CD4-positive, CD25-positive, alpha-beta regulatory T cell (primary cell): Measurements from ENCODE around the gene SH3BP4. TPM values are rescaled to one million over a fixed set of nuclear protein-coding genes. Genes with fewer than 3 reads are reported as not detected.

Experiments
- ATAC-seq, 2 donors: fragments of 150-1000 bp; cut with Tn5 transposase; one replicate each; pipeline ENCODE4 v1.10.0; 2021; ENCODE audit warnings: low read depth in 2 of 2, moderate number of reproducible peaks in 2 of 2, moderate library complexity in 1 of 2
- DNase-seq, 3 donors: peaks; one replicate each; pipeline versions ENCODE4 v3.0.0 to v3.0.0-alpha.2; 2012 to 2022; ENCODE audit warnings: mixed read lengths in 1 of 3
- H3K27ac ChIP-seq: one replicate; pipeline ENCODE4 v1.7.0; 2013; ENCODE audit warnings: mild to moderate bottlenecking, low read length; ENCODE audit not compliant: insufficient read depth, poor library complexity, severe bottlenecking
- H3K27me3 ChIP-seq: one replicate; pipeline ENCODE4 v1.7.0; 2013; ENCODE audit warnings: low read length; ENCODE audit not compliant: control insufficient read depth, insufficient read depth
- H3K36me3 ChIP-seq: one replicate; pipeline ENCODE4 v1.7.0; 2013; ENCODE audit warnings: mild to moderate bottlenecking, low read length, moderate library complexity; ENCODE audit not compliant: control insufficient read depth, insufficient read depth
- H3K4me1 ChIP-seq: 2 replicates; pipeline ENCODE4 v1.7.0; 2013; ENCODE audit warnings: mild to moderate bottlenecking, low read length; ENCODE audit not compliant: insufficient read depth, control insufficient read depth, poor library complexity, severe bottlenecking
- H3K4me3 ChIP-seq: one replicate; pipeline ENCODE4 v1.7.0; 2013; ENCODE audit warnings: low read depth, mild to moderate bottlenecking, low read length, moderate library complexity
- H3K9me3 ChIP-seq, 2 experiments: 1 replicate in 1 of 2; 2 replicates in 1 of 2; pipeline ENCODE4 v1.7.0; 2013; ENCODE audit warnings: low read length in 2 of 2, mild to moderate bottlenecking in 1 of 2, moderate library complexity in 1 of 2; ENCODE audit not compliant: control insufficient read depth in 2 of 2
- H3K27ac Mint-ChIP-seq, 3 donors: one replicate each; pipeline ENCODE4 v1.8.0; 2020 to 2022; ENCODE audit warnings: mild to moderate bottlenecking in 3 of 3, mixed read lengths in 3 of 3, moderate library complexity in 2 of 3
- H3K27me3 Mint-ChIP-seq: one replicate; pipeline ENCODE4 v1.8.0; 2022; ENCODE audit warnings: mild to moderate bottlenecking, mixed read lengths
- H3K36me3 Mint-ChIP-seq: one replicate; pipeline ENCODE4 v1.8.0; 2020; ENCODE audit warnings: mixed read lengths
- H3K4me1 Mint-ChIP-seq, 4 donors: one replicate each; pipeline ENCODE4 v1.8.0; 2020 to 2022; ENCODE audit warnings: mixed read lengths in 4 of 4, mild to moderate bottlenecking in 1 of 4
- H3K4me3 Mint-ChIP-seq, 4 donors: one replicate each; pipeline ENCODE4 v1.8.0; 2020 to 2022; ENCODE audit warnings: mild to moderate bottlenecking in 4 of 4, mixed read lengths in 4 of 4, moderate library complexity in 3 of 4
- H3K9me3 Mint-ChIP-seq, 7 donors: one replicate each; pipeline ENCODE4 v1.8.0; 2020 to 2022; ENCODE audit warnings: mixed read lengths in 7 of 7, mild to moderate bottlenecking in 3 of 7, moderate library complexity in 2 of 7
- polyA plus RNA-seq, 4 donors: library from polyadenylated mRNA; unstranded; fragments of 300-500 nt; fragmentation: Illumina TruSeq; gene quantifications; one replicate each; pipeline ENCODE4 v1.2.3, GENCODE V29; 2021
- total RNA-seq: library from RNA; stranded (reverse); gene quantifications from one replicate; pipeline ENCODE4 v1.2.3, GENCODE V29; 2022

Gene SH3BP4
- total and polyA plus RNA-seq, 5 donors from 2014 or later, result 0.37 TPM; not detected in 4

DNA sequence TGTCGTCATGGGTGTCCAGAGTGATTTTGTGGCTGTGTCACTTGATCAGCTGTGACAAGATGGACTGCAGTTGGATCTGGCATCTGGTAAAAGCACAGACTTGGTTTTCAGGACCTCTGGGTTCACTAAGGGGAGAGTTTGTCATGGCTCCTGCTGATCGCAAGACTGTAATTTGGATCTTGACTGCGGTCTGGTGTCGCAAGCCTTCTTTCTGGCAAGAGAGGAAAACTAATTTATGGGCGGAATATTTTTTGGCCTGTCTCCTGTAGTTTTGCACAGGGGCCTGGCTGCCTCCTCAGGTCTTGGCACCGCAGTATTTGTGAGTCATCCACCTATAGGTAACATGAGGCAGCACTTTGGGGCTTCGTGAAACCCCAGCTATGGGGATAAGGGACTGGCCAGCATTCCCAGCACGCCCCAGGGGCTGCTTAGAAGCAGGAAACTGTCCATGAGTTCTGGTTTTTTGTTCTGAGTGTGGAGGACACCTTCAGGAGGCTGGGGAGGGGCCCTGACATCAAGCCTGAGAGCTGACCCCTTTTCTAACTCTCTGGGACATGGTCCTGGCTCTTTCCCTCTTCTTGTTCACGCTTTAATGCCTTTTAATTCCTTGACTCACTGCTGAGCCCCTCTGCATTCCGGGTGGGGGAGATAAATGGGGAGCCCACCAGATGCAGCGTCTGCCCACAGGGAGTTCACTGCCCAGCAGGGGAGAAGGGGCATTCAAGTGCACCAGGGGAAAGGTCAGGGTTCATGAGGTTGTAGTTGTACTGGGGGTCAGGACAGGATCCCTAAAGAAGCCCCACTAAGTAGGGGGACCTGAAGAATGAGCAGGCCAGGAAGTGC, 12.2 kb downstream of the SH3BP4 start:
- Mint-ChIP-seq H3K4me3 (no peak overlapping the region), H3K36me3 (no peaks in the 10 kb centered on the region), H3K27ac (no peak overlapping the region), H3K27me3 (no peaks in the 10 kb centered on the region), H3K4me1 (no peaks in the 10 kb centered on the region), H3K9me3 (peaks cover 0 to 2% (median 0%) of the 10 kb centered on the region in 7 donors)
- Histone ChIP-seq H3K36me3 (no peaks in the 10 kb centered on the region), H3K27ac (no peak overlapping the region), H3K9me3 (no peaks in the 10 kb centered on the region), H3K27me3 (no peaks in the 10 kb centered on the region), H3K4me3 (no peak overlapping the region), H3K4me1 (no peaks in the 10 kb centered on the region)
- no peak for ATAC-seq
- DNase-seq, result no peak

DNA sequence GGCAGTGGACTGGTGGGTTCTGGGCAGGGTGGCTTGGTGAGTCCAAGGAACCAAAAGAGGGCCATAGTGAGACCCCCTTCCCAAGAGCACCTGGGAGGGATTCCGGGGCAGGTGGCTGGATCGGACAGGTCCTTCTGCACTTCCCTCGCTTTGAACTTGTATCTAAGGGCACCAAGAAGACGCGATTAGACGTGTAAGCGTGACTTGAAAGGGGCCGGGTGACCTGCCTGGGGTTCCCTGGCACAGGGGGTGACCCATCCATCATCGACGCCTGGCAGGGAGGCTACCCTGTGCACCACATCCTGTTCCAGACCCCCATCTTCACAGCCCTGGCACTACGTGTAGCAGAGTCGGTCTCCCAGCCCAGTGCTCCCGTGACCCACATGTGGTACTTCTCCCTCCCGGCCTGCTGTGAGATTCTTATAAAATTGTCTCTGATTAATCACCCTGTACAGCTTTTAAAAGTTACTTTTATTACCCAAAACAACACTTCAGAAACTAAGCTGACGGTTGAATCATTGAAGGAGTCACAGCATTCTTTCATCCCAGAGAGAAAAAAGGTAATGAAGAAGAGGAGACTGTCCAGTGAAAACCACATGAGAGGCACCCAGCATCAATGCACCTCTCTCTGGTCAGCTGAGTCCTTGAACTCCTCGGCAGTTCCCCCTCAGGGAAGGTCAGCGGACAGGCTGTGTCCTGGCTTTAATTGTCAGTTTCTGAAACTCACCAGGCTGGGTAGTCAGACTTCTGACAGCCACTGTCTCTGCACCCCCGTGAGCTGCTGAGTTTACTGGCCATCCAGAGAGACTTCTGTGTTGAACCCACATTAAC, 13.0 kb downstream of the SH3BP4 start:
- no peaks in the 10 kb centered on the region for H3K27me3 ChIP-seq
- H3K4me3 Mint-ChIP-seq, result no peak overlapping the region
- H3K4me3 ChIP-seq, result no peak overlapping the region
- ATAC-seq (no peak), DNase-seq (no peak)
- H3K9me3 ChIP-seq, result no peaks in the 10 kb centered on the region
- peaks cover 2% of the 10 kb centered on the region for H3K27me3 Mint-ChIP-seq
- H3K27ac ChIP-seq, result no peak overlapping the region
- H3K9me3 Mint-ChIP-seq, result peaks cover 0 to 2% (median 0%) of the 10 kb centered on the region in 7 donors
- H3K36me3 ChIP-seq, result no peaks in the 10 kb centered on the region
- no peaks in the 10 kb centered on the region for H3K4me1 ChIP-seq
- no peaks in the 10 kb centered on the region for H3K36me3 Mint-ChIP-seq
- H3K27ac Mint-ChIP-seq, result no peak overlapping the region
- no peaks in the 10 kb centered on the region for H3K4me1 Mint-ChIP-seq

DNA sequence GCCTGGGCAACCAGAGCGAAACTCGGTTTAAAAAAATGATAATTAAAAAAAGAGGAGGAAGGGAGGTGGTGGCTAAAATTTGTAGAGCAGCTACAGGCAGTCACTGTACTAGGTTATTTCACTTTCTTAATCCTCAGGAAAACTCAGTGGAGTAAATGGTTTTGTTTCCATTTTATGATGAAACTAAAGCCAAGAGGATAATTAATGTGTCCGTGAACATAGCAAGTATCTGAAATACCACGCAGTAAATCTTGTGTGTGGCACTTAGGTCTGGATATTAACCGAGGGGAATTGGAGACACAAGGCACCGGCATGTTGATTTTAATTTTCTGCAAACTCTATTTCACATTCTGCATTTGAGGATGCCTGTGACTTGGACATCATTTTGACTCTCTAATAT, 14.5 kb downstream of the SH3BP4 start:
- Histone ChIP-seq H3K4me1 (no peaks in the 10 kb centered on the region), H3K27ac (no peak overlapping the region), H3K36me3 (no peaks in the 10 kb centered on the region), H3K4me3 (no peak overlapping the region), H3K27me3 (no peaks in the 10 kb centered on the region), H3K9me3 (no peaks in the 10 kb centered on the region)
- no peak for ATAC-seq
- no peak for DNase-seq
- no peaks in the 10 kb centered on the region for H3K36me3 Mint-ChIP-seq
- no peak overlapping the region for H3K27ac Mint-ChIP-seq
- H3K4me1 Mint-ChIP-seq, result no peaks in the 10 kb centered on the region
- H3K9me3 Mint-ChIP-seq, result peaks cover 0 to 2% (median 0%) of the 10 kb centered on the region in 7 donors
- peaks cover 6% of the 10 kb centered on the region for H3K27me3 Mint-ChIP-seq
- H3K4me3 Mint-ChIP-seq, result no peak overlapping the region

DNA sequence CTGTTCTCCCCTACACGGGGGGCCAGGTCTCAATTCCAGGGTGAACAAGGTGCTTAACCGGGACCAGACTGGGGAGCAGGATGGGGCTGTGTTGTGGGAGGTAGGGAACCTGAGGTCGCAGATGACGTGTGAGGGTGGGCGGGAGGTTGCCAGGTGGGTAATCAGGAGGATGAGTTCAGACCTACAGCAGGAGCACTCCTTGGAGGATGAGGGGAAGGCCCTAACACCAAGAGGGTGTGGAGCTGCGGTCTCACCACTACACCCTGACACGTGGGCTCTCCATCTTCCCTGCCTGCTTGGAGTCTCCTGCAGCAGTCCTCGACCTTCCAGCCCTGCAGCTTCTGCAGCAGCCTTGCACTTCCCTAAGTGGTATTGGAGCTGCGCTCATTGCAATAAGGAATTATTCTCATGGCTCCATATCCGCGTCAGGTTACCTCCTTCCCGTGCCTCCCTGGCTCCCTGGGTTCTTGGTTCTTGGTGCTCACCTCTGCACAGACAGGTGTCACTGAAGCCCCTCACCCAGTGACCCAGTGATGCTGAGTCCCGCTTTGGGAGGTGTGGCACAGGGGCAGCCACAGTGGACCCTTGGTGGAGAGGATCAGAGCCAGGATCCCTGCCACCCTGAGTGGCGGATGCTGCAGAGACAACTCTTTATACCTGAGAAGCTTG, 15.5 kb downstream of the SH3BP4 start:
- Histone ChIP-seq H3K4me3 (no peak overlapping the region), H3K9me3 (no peaks in the 10 kb centered on the region), H3K27ac (no peak overlapping the region), H3K4me1 (no peaks in the 10 kb centered on the region), H3K27me3 (no peaks in the 10 kb centered on the region), H3K36me3 (no peaks in the 10 kb centered on the region)
- H3K4me3 Mint-ChIP-seq, result no peak overlapping the region
- no peak overlapping the region for H3K27ac Mint-ChIP-seq
- no peak for ATAC-seq
- H3K36me3 Mint-ChIP-seq, result no peaks in the 10 kb centered on the region
- peaks cover 0 to 2% (median 0%) of the 10 kb centered on the region in 7 donors for H3K9me3 Mint-ChIP-seq
- H3K4me1 Mint-ChIP-seq, result no peaks in the 10 kb centered on the region
- no peak for DNase-seq
- peaks cover 6% of the 10 kb centered on the region for H3K27me3 Mint-ChIP-seq

DNA sequence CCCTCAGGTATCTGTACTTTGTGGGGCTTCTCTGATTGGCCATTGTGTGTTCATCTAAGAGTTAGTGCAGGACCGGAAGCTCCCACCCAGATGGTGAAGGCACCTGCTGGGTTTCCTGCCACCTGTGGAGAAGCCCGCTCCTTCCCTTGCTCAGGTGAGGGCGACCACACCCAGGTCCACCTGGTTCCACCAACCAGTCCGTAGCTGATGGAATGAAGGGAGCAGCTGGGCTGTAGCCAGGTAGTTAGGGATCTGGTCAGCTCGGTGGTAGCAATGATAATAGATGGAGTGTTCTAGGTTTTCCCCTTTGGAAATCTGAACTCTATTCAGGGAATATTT, 16.0 kb downstream of the SH3BP4 start:
- Histone ChIP-seq H3K4me1 (no peaks in the 10 kb centered on the region), H3K27me3 (no peaks in the 10 kb centered on the region), H3K27ac (no peak overlapping the region), H3K9me3 (no peaks in the 10 kb centered on the region), H3K36me3 (no peaks in the 10 kb centered on the region), H3K4me3 (no peak overlapping the region)
- Mint-ChIP-seq H3K4me3 (no peak overlapping the region), H3K27ac (no peak overlapping the region), H3K27me3 (peaks cover 10% of the 10 kb centered on the region), H3K36me3 (no peaks in the 10 kb centered on the region), H3K9me3 (peaks cover 0 to 2% (median 0%) of the 10 kb centered on the region in 7 donors), H3K4me1 (no peaks in the 10 kb centered on the region)
- ATAC-seq, result no peak
- DNase-seq, result no peak

DNA sequence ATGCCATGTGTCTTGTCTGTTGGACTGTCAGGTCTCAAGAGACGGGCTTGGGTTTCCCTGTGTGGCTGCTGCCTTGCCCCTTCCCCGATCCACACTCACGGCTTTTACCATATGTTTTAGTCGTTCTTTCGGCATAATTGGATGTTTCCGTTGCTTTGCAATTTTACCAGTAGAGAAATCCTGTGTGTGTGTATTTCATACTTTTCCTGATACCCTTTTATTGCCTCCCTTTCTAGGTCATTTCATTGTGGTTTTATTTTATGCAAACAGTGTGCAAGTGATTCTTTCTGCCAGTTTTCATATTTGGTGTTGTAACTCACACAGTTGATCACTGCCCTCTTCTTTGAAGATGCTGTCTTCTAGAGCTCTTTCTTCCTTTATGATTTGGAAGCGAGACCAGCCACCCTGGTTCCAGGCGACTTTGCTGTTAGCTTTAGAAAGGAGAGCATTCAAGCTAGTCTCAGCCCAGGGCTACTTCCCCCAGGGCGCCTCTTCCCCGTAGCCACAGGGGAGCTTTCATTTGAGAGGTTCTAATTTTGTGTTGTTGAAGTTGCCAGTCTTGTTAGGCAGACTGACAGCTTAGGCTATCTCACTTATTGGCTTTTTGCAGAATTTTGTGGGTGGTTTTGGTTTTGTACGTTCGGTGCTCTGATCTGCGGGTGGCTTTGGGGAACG, 17.0 kb downstream of the SH3BP4 start:
- Mint-ChIP-seq H3K4me3 (no peak overlapping the region), H3K9me3 (peaks cover 0 to 2% (median 0%) of the 10 kb centered on the region in 7 donors), H3K27ac (peak overlapping the region in 1 of 3 donors; percentile 4), H3K4me1 (no peaks in the 10 kb centered on the region), H3K36me3 (no peaks in the 10 kb centered on the region), H3K27me3 (peaks cover 11% of the 10 kb centered on the region)
- Histone ChIP-seq H3K9me3 (no peaks in the 10 kb centered on the region), H3K4me1 (no peaks in the 10 kb centered on the region), H3K27ac (no peak overlapping the region), H3K36me3 (no peaks in the 10 kb centered on the region), H3K4me3 (no peak overlapping the region), H3K27me3 (no peaks in the 10 kb centered on the region)
- ATAC-seq (no peak), DNase-seq (no peak)

DNA sequence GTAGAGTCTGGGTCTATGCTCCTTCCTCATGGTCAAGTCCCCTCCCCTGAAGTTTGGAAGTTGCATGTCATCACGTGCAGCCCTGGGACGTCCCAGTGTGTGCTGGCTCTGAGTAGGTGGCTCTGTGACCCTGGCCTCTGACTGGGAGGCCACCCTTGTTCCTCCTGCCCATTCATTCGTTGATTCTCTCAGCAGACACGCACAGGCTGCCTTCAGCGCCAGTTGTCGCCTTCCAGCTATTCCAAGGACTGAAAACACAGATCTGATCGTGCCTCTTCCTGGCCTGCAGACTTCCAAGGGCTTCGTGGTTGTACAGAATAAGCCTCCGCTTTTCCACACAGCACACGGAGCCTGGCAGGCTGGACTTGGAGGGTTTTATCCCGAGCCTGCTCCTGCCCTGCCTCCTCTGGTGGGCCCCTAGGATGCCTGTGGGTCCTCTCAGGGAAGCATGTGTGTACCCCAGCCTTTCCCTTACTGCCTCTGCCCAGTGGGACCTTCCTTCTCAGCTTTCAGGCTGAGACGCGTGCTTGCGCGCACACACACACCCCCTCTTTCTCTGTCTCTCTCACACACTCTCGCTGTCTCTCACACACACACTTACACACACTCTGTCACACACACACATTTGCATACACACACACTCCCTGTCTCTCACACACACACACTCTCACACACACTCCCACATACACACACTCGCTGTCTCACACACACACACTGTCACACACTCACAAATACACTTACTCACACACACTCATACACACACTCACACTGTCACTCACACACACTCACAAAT, 17.7 kb downstream of the SH3BP4 start:
- peaks cover 15% of the 10 kb centered on the region for H3K27me3 Mint-ChIP-seq
- Histone ChIP-seq H3K4me3 (no peak overlapping the region), H3K27ac (no peak overlapping the region), H3K27me3 (no peaks in the 10 kb centered on the region), H3K36me3 (no peaks in the 10 kb centered on the region), H3K4me1 (no peaks in the 10 kb centered on the region), H3K9me3 (no peaks in the 10 kb centered on the region)
- no peaks in the 10 kb centered on the region for H3K4me1 Mint-ChIP-seq
- H3K27ac Mint-ChIP-seq, result peak overlapping the region in 1 of 3 donors; percentile 4
- no peak for ATAC-seq
- no peak for DNase-seq
- H3K4me3 Mint-ChIP-seq, result no peak overlapping the region
- H3K9me3 Mint-ChIP-seq, result peaks cover 0 to 2% (median 0%) of the 10 kb centered on the region in 7 donors
- H3K36me3 Mint-ChIP-seq, result no peaks in the 10 kb centered on the region
